Loucy (cell line): Measurements from ENCODE around the gene ARHGAP19.

ENCODE experiments used
- CTCF ChIP-seq: fragments of 200-600 bp; sonication (generic); conservative IDR thresholded peaks from 2 replicates; pipeline ENCODE4 v1.5.1; 2014; ENCODE audit warnings: mild to moderate bottlenecking, antibody characterized with exemption, low read length
- EZH2phosphoT487 ChIP-seq: fragments of 200-600 bp; IDR thresholded peaks from 2 replicates; pipeline ENCODE4 v1.6.1; 2018; ENCODE audit warnings: antibody characterized with exemption, mild to moderate bottlenecking, moderate library complexity, borderline replicate concordance

- TF ChIP-seq CTCF (no peak), EZH2phosphoT487 (no peak)
These were observed 15.7 kb upstream of the ARHGAP19 start for GRCh38 chr10:97307866-97308780.
